HAP-1 (cell line): Measurements from ENCODE around the gene EEF1AKMT4.

ENCODE experiments used
- DNase-seq, 2 experiments: peaks; one replicate each; pipeline ENCODE4 v3.0.0-alpha.2; 2016 to 2020; ENCODE audit warnings: low spot score in 2 of 2
- H3K27me3 ChIP-seq: fragments of 250-450 bp; sonication (Bioruptor Pico); 2 replicates; pipeline ENCODE4 v1.5.1; 2020; ENCODE audit warnings: low read depth, mild to moderate bottlenecking, moderate library complexity
- H3K36me3 ChIP-seq: fragments of 250-450 bp; sonication (Bioruptor Pico); replicated peaks from 2 replicates; pipeline ENCODE4 v1.5.1; 2020; ENCODE audit warnings: mild to moderate bottlenecking
- H3K4me1 ChIP-seq: fragments of 250-450 bp; sonication (Bioruptor Pico); 2 replicates; pipeline ENCODE4 v1.5.1; 2020; ENCODE audit warnings: mild to moderate bottlenecking
- H3K4me3 ChIP-seq: fragments of 250-450 bp; sonication (Bioruptor Pico); 2 replicates; pipeline ENCODE4 v1.5.1; 2020; ENCODE audit warnings: mild to moderate bottlenecking, moderate library complexity
- H3K9me3 ChIP-seq: fragments of 250-450 bp; sonication (Bioruptor Pico); 2 replicates; pipeline ENCODE4 v1.5.1; 2020; ENCODE audit warnings: mild to moderate bottlenecking, moderate library complexity
- in situ Hi-C: fragments of 300-500 bp; cut with MboI; formaldehyde crosslinking; loops from 3 replicates; pipeline ENCODE4 v1.14.3; 2020; ENCODE audit warnings: low sequenced_read_pairs, inconsistent platforms, mixed read lengths

Gene EEF1AKMT4

GRCh38 chr3:184249412-184250166 is at the start of gene EEF1AKMT4:
Gene EEF1AKMT4, plus strand, starts transcription at chr3:184249672. Its CDS starts 23 bp downstream, at chr3:184249695.
- Histone ChIP-seq H3K36me3 (peaks cover 11% of the 10 kb centered on the region), H3K4me3 (peak within 1 kb of the TSS; percentile 95), H3K4me1 (peaks cover 6% of the 10 kb centered on the region), H3K27me3 (no peaks in the 10 kb centered on the region), H3K9me3 (no peaks in the 10 kb centered on the region)
- in situ Hi-C loops, result no loop called here
- peak; percentile 96 to 98 for DNase-seq

- DNase-seq, result peak in 1 of 2 experiments; percentile 21
- H3K27me3 ChIP-seq, result no peaks in the 10 kb centered on the region
- no peak overlapping the region for H3K4me3 ChIP-seq
- no peaks in the 10 kb centered on the region for H3K9me3 ChIP-seq
- H3K4me1 ChIP-seq, result peaks cover 3% of the 10 kb centered on the region
- no peaks in the 10 kb centered on the region for H3K36me3 ChIP-seq
- in situ Hi-C loops, result no loop called here
These were observed 48.6 kb upstream of the EEF1AKMT4 start for GRCh38 chr3:184200825-184201224.

GRCh38 chr3:184203526-184203925 is 45.9 kb upstream of the EEF1AKMT4 start:
- Histone ChIP-seq H3K36me3 (no peaks in the 10 kb centered on the region), H3K27me3 (peaks cover 11% of the 10 kb centered on the region; the same call in 1 of the 2 replicates), H3K4me3 (no peak overlapping the region), H3K9me3 (no peaks in the 10 kb centered on the region), H3K4me1 (peaks cover 3% of the 10 kb centered on the region)
- in situ Hi-C loops, result no loop called here
- no peak for DNase-seq

GRCh38 chr3:184209146-184209923 is 40.1 kb upstream of the EEF1AKMT4 start:
- Histone ChIP-seq H3K9me3 (no peaks in the 10 kb centered on the region), H3K36me3 (no peaks in the 10 kb centered on the region), H3K4me1 (no peaks in the 10 kb centered on the region), H3K27me3 (peaks cover 11% of the 10 kb centered on the region; the same call in 1 of the 2 replicates), H3K4me3 (no peak overlapping the region)
- in situ Hi-C loops, result no loop called here
- DNase-seq, result no peak

GRCh38 chr3:184211297-184211696 is 38.2 kb upstream of the EEF1AKMT4 start:
- DNase-seq, result no peak
- Histone ChIP-seq H3K4me1 (no peaks in the 10 kb centered on the region), H3K36me3 (no peaks in the 10 kb centered on the region), H3K4me3 (no peak overlapping the region), H3K27me3 (peaks cover 11% of the 10 kb centered on the region; the same call in 1 of the 2 replicates), H3K9me3 (no peaks in the 10 kb centered on the region)
- in situ Hi-C loops, result no loop called here

GRCh38 chr3:184211718-184212117 is 37.8 kb upstream of the EEF1AKMT4 start:
- H3K4me3 ChIP-seq, result no peak overlapping the region
- H3K27me3 ChIP-seq, result peaks cover 9% of the 10 kb centered on the region; the same call in 1 of the 2 replicates
- H3K36me3 ChIP-seq, result no peaks in the 10 kb centered on the region
- no peak for DNase-seq
- in situ Hi-C loops, result no loop called here
- H3K4me1 ChIP-seq, result no peaks in the 10 kb centered on the region
- no peaks in the 10 kb centered on the region for H3K9me3 ChIP-seq

- Histone ChIP-seq H3K9me3 (no peaks in the 10 kb centered on the region), H3K27me3 (no peaks in the 10 kb centered on the region; the same call in 1 of the 2 replicates), H3K36me3 (no peaks in the 10 kb centered on the region), H3K4me3 (no peak overlapping the region), H3K4me1 (no peaks in the 10 kb centered on the region)
- no peak for DNase-seq
- in situ Hi-C loops, result no loop called here
These were observed 30.7 kb upstream of the EEF1AKMT4 start for GRCh38 chr3:184218814-184219213.

- no peaks in the 10 kb centered on the region for H3K36me3 ChIP-seq
- in situ Hi-C loops, result no loop called here
- H3K9me3 ChIP-seq, result no peaks in the 10 kb centered on the region
- H3K27me3 ChIP-seq, result peaks cover 2% of the 10 kb centered on the region; the same call in 1 of the 2 replicates
- no peak overlapping the region for H3K4me3 ChIP-seq
- no peak for DNase-seq
- H3K4me1 ChIP-seq, result no peaks in the 10 kb centered on the region
These were observed 27.0 kb upstream of the EEF1AKMT4 start for GRCh38 chr3:184222521-184222920.

GRCh38 chr3:184223946-184224345 is 25.5 kb upstream of the EEF1AKMT4 start:
- Histone ChIP-seq H3K9me3 (no peaks in the 10 kb centered on the region), H3K4me1 (no peaks in the 10 kb centered on the region), H3K27me3 (peaks cover 2% of the 10 kb centered on the region; the same call in 1 of the 2 replicates), H3K4me3 (no peak overlapping the region), H3K36me3 (no peaks in the 10 kb centered on the region)
- in situ Hi-C loops, result no loop called here
- no peak for DNase-seq

GRCh38 chr3:184227481-184227935 is 22.0 kb upstream of the EEF1AKMT4 start:
- Histone ChIP-seq H3K36me3 (no peaks in the 10 kb centered on the region), H3K27me3 (peaks cover 6% of the 10 kb centered on the region), H3K4me1 (no peaks in the 10 kb centered on the region), H3K9me3 (no peaks in the 10 kb centered on the region), H3K4me3 (no peak overlapping the region)
- in situ Hi-C loops, result no loop called here
- DNase-seq, result peak; percentile 21 to 70

- Histone ChIP-seq H3K4me1 (no peaks in the 10 kb centered on the region), H3K4me3 (no peak overlapping the region), H3K9me3 (no peaks in the 10 kb centered on the region), H3K27me3 (peaks cover 6% of the 10 kb centered on the region), H3K36me3 (no peaks in the 10 kb centered on the region)
- DNase-seq, result no peak
- in situ Hi-C loops, result no loop called here
These were observed 20.9 kb upstream of the EEF1AKMT4 start for GRCh38 chr3:184228376-184229137.

- DNase-seq, result peak; percentile 81 to 89
- no peaks in the 10 kb centered on the region for H3K36me3 ChIP-seq
- H3K4me3 ChIP-seq, result peak within 1 kb of the TSS; percentile 63
- in situ Hi-C loops, result no loop called here
- no peaks in the 10 kb centered on the region for H3K4me1 ChIP-seq
- H3K27me3 ChIP-seq, result peaks cover 6% of the 10 kb centered on the region
- no peaks in the 10 kb centered on the region for H3K9me3 ChIP-seq
These were observed 19.9 kb upstream of the EEF1AKMT4 start, which contains the start of gene VWA5B2 for GRCh38 chr3:184229394-184230080. Gene VWA5B2, plus strand, starts transcription at chr3:184229585. Its CDS starts 944 bp downstream, at chr3:184230529.

GRCh38 chr3:184230081-184230602 is 19.3 kb upstream of the EEF1AKMT4 start:
- peak overlapping the region; percentile 63 for H3K4me3 ChIP-seq
- peaks cover 6% of the 10 kb centered on the region for H3K27me3 ChIP-seq
- in situ Hi-C loops, result no loop called here
- H3K36me3 ChIP-seq, result no peaks in the 10 kb centered on the region
- H3K9me3 ChIP-seq, result no peaks in the 10 kb centered on the region
- DNase-seq, result no peak
- H3K4me1 ChIP-seq, result no peaks in the 10 kb centered on the region
